IMR-90 (cell line): ENCODE data around the gene COL1A1. TPM values are rescaled to one million over a fixed set of nuclear protein-coding genes. Genes with fewer than 3 reads are reported as not detected.

Experiments used
- ATAC-seq: fragments of 200-7000 bp; cut with Tn5 transposase; 2 replicates; pipeline ENCODE4 v1.9.1; 2020; ENCODE audit warnings: low read depth, mild to moderate bottlenecking, moderate library complexity
- BruUV-seq: library from RNA; stranded (reverse); fragments of 400-500 nt; replicated peaks from 2 replicates; lab custom pipeline; 2021; lab: Mats Ljungman, UMichigan
- CTCF ChIA-PET: fragments of 300-600 bp; formaldehyde crosslinking; extraction: SDS; loops from one replicate; lab custom pipeline; 2021; ENCODE audit warnings: antibody characterized with exemption; lab: Yijun Ruan, JAX
- POLR2A ChIA-PET: fragments of 300-600 bp; sonication (Branson Sonifier 250); formaldehyde crosslinking; loops from one replicate; lab custom pipeline; 2022; ENCODE audit warnings: antibody characterized with exemption; ENCODE audit not compliant: unreplicated experiment; lab: Charles Lee
- DNase-seq: peaks from one replicate; pipeline ENCODE4 v3.0.0; 2013
- H2AFZ ChIP-seq: replicated peaks from 2 replicates; pipeline ENCODE3; 2013; ENCODE audit warnings: low read length, mild to moderate bottlenecking; ENCODE audit not compliant: poor library complexity
- H2AK5ac ChIP-seq: 2 replicates; pipeline ENCODE4 v1.6.1; 2013; ENCODE audit warnings: low read depth, low read length, inconsistent platforms
- H2AK9ac ChIP-seq: replicated peaks from 2 replicates; pipeline ENCODE3; 2013; ENCODE audit warnings: mild to moderate bottlenecking, low read depth, low read length, moderate library complexity; ENCODE audit not compliant: poor library complexity
- H2BK120ac ChIP-seq: 2 replicates; pipeline ENCODE4 v1.6.1; 2013; ENCODE audit warnings: low read depth, low read length, inconsistent platforms
- H2BK15ac ChIP-seq: 3 replicates; pipeline ENCODE4 v1.6.1; 2013; ENCODE audit warnings: low read depth, low read length, inconsistent platforms
- H2BK20ac ChIP-seq: 2 replicates; pipeline ENCODE4 v1.6.1; 2013; ENCODE audit warnings: low read depth, mild to moderate bottlenecking, inconsistent platforms, low read length, moderate library complexity
- H2BK5ac ChIP-seq: 2 replicates; pipeline ENCODE4 v1.6.1; 2013; ENCODE audit warnings: mild to moderate bottlenecking, low read depth, low read length, inconsistent platforms; ENCODE audit not compliant: poor library complexity, severe bottlenecking
- H3K14ac ChIP-seq: replicated peaks from 2 replicates; pipeline ENCODE4 v1.6.1; 2013; ENCODE audit warnings: low read depth, low read length, inconsistent platforms
- H3K18ac ChIP-seq: 2 replicates; pipeline ENCODE4 v1.6.1; 2013; ENCODE audit warnings: low read depth, low read length, control low read depth
- H3K23ac ChIP-seq: 2 replicates; pipeline ENCODE4 v1.6.1; 2013; ENCODE audit warnings: low read depth, low read length, inconsistent platforms
- H3K27ac ChIP-seq: 2 replicates; pipeline ENCODE4 v1.5.1; 2013; ENCODE audit warnings: mild to moderate bottlenecking, control low read depth, low read length; ENCODE audit not compliant: insufficient read depth
- H3K27me3 ChIP-seq: 2 replicates; pipeline ENCODE4 v1.6.1; 2013; ENCODE audit warnings: low read length; ENCODE audit not compliant: control insufficient read depth, insufficient read depth
- H3K36me3 ChIP-seq: 2 replicates; pipeline ENCODE4 v1.6.1; 2013; ENCODE audit warnings: low read length, mixed read lengths; ENCODE audit not compliant: control insufficient read depth, insufficient read depth
- H3K4ac ChIP-seq: 2 replicates; pipeline ENCODE4 v1.6.1; 2013; ENCODE audit warnings: low read depth, low read length, inconsistent platforms
- H3K4me1 ChIP-seq: 2 replicates; pipeline ENCODE4 v1.6.1; 2013; ENCODE audit warnings: low read length, mixed read lengths; ENCODE audit not compliant: control insufficient read depth, insufficient read depth
- H3K4me2 ChIP-seq: 2 replicates; pipeline ENCODE4 v1.6.1; 2013; ENCODE audit warnings: low read depth, mild to moderate bottlenecking, control low read depth, low read length, moderate library complexity
- H3K4me3 ChIP-seq: 2 replicates; pipeline ENCODE4 v1.5.1; 2013; ENCODE audit warnings: low read depth, mild to moderate bottlenecking, control low read depth, low read length, moderate library complexity; ENCODE audit not compliant: insufficient read depth
- H3K56ac ChIP-seq: 2 replicates; pipeline ENCODE4 v1.6.1; 2013; ENCODE audit warnings: low read length, inconsistent platforms; ENCODE audit not compliant: insufficient read depth; ENCODE audit errors: extremely low read depth
- H3K79me1 ChIP-seq, 2 experiments: 2 replicates each; pipeline ENCODE4 v1.6.1; 2013; ENCODE audit warnings: low read length in 2 of 2, inconsistent platforms in 1 of 2, low read depth in 1 of 2
- H3K9ac ChIP-seq: 2 replicates; pipeline ENCODE4 v1.6.1; 2013; ENCODE audit warnings: low read depth, low read length, control low read depth
- H3K9me1 ChIP-seq: 2 replicates; pipeline ENCODE4 v1.6.1; 2013; ENCODE audit warnings: low read length, inconsistent platforms; ENCODE audit not compliant: insufficient read depth
- H3K9me3 ChIP-seq: 2 replicates; pipeline ENCODE4 v1.6.1; 2013; ENCODE audit warnings: low read length; ENCODE audit not compliant: control insufficient read depth, insufficient read depth
- H4K20me1 ChIP-seq: 2 replicates; pipeline ENCODE4 v1.6.1; 2013; ENCODE audit warnings: low read length, inconsistent platforms; ENCODE audit not compliant: insufficient read depth
- H4K5ac ChIP-seq: 2 replicates; pipeline ENCODE4 v1.6.1; 2013; ENCODE audit warnings: mild to moderate bottlenecking, low read depth, low read length, control low read depth
- H4K8ac ChIP-seq, 2 experiments: 2 replicates each; pipeline ENCODE4 v1.6.1; 2013; ENCODE audit warnings: low read depth in 2 of 2, low read length in 2 of 2, control low read depth in 1 of 2, inconsistent platforms in 1 of 2
- H4K91ac ChIP-seq: 2 replicates; pipeline ENCODE4 v1.6.1; 2013; ENCODE audit warnings: low read depth, low read length, inconsistent platforms; ENCODE audit not compliant: insufficient read depth
- MAFK ChIP-seq: IDR thresholded peaks from 2 replicates; pipeline ENCODE4 v1.6.1; 2012; ENCODE audit warnings: low read depth, low read length, improper control_type of control experiment
- MAZ ChIP-seq: IDR thresholded peaks from 2 replicates; pipeline ENCODE4 v1.6.1; 2012; ENCODE audit warnings: low read depth, mild to moderate bottlenecking, low read length, improper control_type of control experiment, moderate library complexity, borderline replicate concordance
- POLR2A ChIP-seq: IDR thresholded peaks from 2 replicates; pipeline ENCODE4 v1.6.1; 2012; ENCODE audit warnings: mild to moderate bottlenecking, low read depth, low read length
- WGBS, 2 experiments: methylation state at CpG; one replicate each; pipeline versions ENCODE4 v1.1.5 to v1.1.7; 2013; ENCODE audit warnings: missing lambda C conversion rate in 2 of 2; ENCODE audit not compliant: insufficient read length in 1 of 2; ENCODE audit errors: extremely low coverage in 2 of 2; 5-methylcytosine and 5-hydroxymethylcytosine counted together
- dilution Hi-C: fragments of 300-500 bp; cut with HindIII; formaldehyde crosslinking; loops from one replicate; pipeline ENCODE4 v1.14.3; 2018; ENCODE audit warnings: low sequenced_read_pairs; ENCODE audit not compliant: unreplicated experiment
- in situ Hi-C: fragments of 300-500 bp; cut with MboI; formaldehyde crosslinking; loops from 3 replicates; pipeline ENCODE4 v1.14.3; 2019; ENCODE audit warnings: low sequenced_read_pairs, inconsistent platforms, mixed read lengths
- intact Hi-C: fragments of 100-400 bp; cut with micrococcal nuclease; formaldehyde crosslinking; loops from 2 replicates; pipeline ENCODE4 v1.10.0; 2022
- polyA plus RNA-seq, 3 experiments: library from polyadenylated mRNA; depleted of rRNA; stranded (reverse); fragments of >200 nt; gene quantifications; 2 replicates each; pipeline ENCODE4 v1.2.3, GENCODE V29; 2012; ENCODE audit warnings: low replicate concordance in 1 of 3
- total RNA-seq: library from RNA; depleted of rRNA; stranded (reverse); fragments of >200 nt; gene quantifications from 2 replicates; pipeline ENCODE4 v1.2.3, GENCODE V29; 2012

Gene COL1A1
- total and polyA plus RNA-seq, 2 of the 4 experiments (the other 2 are of a cell fraction): 2,180 to 4,350 TPM

DNA sequence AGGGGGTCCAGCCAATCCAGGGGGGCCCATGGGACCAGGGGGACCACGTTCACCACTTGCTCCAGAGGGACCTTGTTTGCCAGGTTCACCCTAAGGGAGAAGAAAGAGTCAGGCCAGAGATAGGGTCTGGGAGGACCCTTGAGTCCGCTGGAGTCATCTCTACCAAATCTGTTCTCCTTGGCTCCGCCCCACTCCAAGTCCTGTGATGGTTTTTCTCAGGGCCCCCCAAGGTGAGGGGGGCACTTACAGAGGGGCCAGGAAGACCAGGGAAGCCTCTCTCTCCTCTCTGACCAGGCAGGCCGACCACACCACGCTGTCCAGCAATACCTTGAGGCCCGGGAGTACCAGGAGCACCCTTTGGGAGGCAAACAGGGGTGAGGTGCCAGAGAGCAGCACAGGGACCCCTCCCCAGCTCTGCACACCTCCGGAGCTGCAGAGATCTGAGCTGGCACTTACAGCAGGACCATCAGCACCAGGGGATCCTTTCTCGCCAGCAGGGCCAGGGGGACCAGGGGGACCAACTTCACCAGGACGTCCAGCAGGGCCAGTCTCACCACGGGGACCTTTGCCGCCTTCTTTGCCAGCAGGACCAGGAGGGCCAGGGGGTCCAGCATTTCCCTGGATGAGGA, 12.4 kb downstream of the COL1A1 start:
- H4K91ac ChIP-seq: peak overlapping the region; percentile 83
- CTCF ChIA-PET: no interaction called here
- H4K20me1 ChIP-seq: peaks cover 95% of the 10 kb centered on the region
- no peaks in the 10 kb centered on the region for H3K9me3 ChIP-seq
- H3K27ac ChIP-seq: peak overlapping the region; percentile 99
- peak overlapping the region; percentile 58 for H3K9ac ChIP-seq
- H2AK9ac ChIP-seq: peak overlapping the region; percentile 92
- H3K23ac ChIP-seq: peak overlapping the region; percentile 91
- peaks cover 4 to 85% of the 10 kb centered on the region in 2 experiments; a peak in 3 of 4 replicates for H3K79me1 ChIP-seq
- H3K4me1 ChIP-seq: peaks cover 21% of the 10 kb centered on the region
- H3K18ac ChIP-seq: peak overlapping the region; percentile 93
- H3K27me3 ChIP-seq: no peaks in the 10 kb centered on the region
- peak overlapping the region; percentile 83 for H4K5ac ChIP-seq
- 0 out of 2 replicates have a peak overlapping the region, but pooled peaks have one; percentile 16 for H2BK20ac ChIP-seq
- TF ChIP-seq POLR2A (peak; percentile 48), MAFK (no peak), MAZ (0 out of 2 replicates have a peak, but pooled peaks have one; percentile 1)
- peak overlapping the region; percentile 93 for H2AK5ac ChIP-seq
- peaks cover 96% of the 10 kb centered on the region for H3K36me3 ChIP-seq
- BruUV-seq: TSS peak; percentile 11
- intact Hi-C loops: no loop called here
- dilution Hi-C loops: no loop called here
- DNase-seq (peak; percentile 76), ATAC-seq (peak; percentile 0)
- H3K4me2 ChIP-seq: no peak overlapping the region
- peak overlapping the region; percentile 23; the same call in 1 of the 3 replicates for H2BK15ac ChIP-seq
- H3K9me1 ChIP-seq: no peaks in the 10 kb centered on the region; the same call in 1 of the 2 replicates
- H3K14ac ChIP-seq: peak overlapping the region; percentile 91
- peak overlapping the region; percentile 99 for H2BK5ac ChIP-seq
- no peak overlapping the region for H3K4me3 ChIP-seq
- peak overlapping the region; percentile 72 for H2BK120ac ChIP-seq
- H3K4ac ChIP-seq: peak overlapping the region; percentile 100
- in situ Hi-C loops: no loop called here
- H4K8ac ChIP-seq: peak overlapping the region; percentile 65 to 86
- peak overlapping the region; percentile 88 for H3K56ac ChIP-seq
- POLR2A ChIA-PET: interaction anchor here (0.6 to 3.6 kb wide), 2 partner anchors 12 to 24 kb away, joined by 10 to 17 read pairs; partner anchors contain the start of gene COL1A1
- H2AFZ ChIP-seq: peak overlapping the region; percentile 69
- WGBS, 2 experiments: 57% methylated on average over 2 of the region's 11 CpGs; no CpG with 5 or more reads in 1 of the 2 experiments
